HepG2 (cell line): ENCODE measurements around the gene CLDN9. TPM values are rescaled to one million over a fixed set of nuclear protein-coding genes. Genes with fewer than 3 reads are reported as not detected.

Experiments
- AKAP8 ChIP-seq: sonication (generic); formaldehyde crosslinking; IDR thresholded peaks from 2 replicates; pipeline ENCODE4 v1.5.1; 2020; ENCODE audit warnings: mild to moderate bottlenecking, missing genetic modification reagents
- DDIT3 ChIP-seq: sonication (generic); formaldehyde crosslinking; IDR thresholded peaks from 2 replicates; pipeline ENCODE4 v1.4.0; 2020; ENCODE audit warnings: mild to moderate bottlenecking, missing genetic modification reagents
- FOXJ3 ChIP-seq: sonication (generic); formaldehyde crosslinking; IDR thresholded peaks from 2 replicates; pipeline ENCODE4 v1.4.0; 2020; ENCODE audit warnings: missing genetic modification reagents, mild to moderate bottlenecking, borderline replicate concordance
- FOXK1 ChIP-seq: sonication (generic); formaldehyde crosslinking; IDR thresholded peaks from 2 replicates; pipeline ENCODE4 v1.4.0; 2020; ENCODE audit warnings: low read depth, missing genetic modification reagents, borderline replicate concordance
- HHEX ChIP-seq: IDR thresholded peaks from 2 replicates; pipeline ENCODE4 v1.6.1; 2016; ENCODE audit warnings: control low read depth
- HNRNPL ChIP-seq: fragments of 200-400 bp; formaldehyde crosslinking; IDR thresholded peaks from 2 replicates; pipeline ENCODE4 v1.6.1; 2017; ENCODE audit warnings: mild to moderate bottlenecking, low read depth, low read length
- MXD1 ChIP-seq: sonication (generic); formaldehyde crosslinking; IDR thresholded peaks from 2 replicates; pipeline ENCODE4 v1.4.0; 2020; ENCODE audit warnings: mild to moderate bottlenecking, missing genetic modification reagents
- MYNN ChIP-seq: sonication (generic); formaldehyde crosslinking; IDR thresholded peaks from 2 replicates; pipeline ENCODE4 v1.4.0; 2020; ENCODE audit warnings: mild to moderate bottlenecking, low read depth, missing genetic modification reagents
- NFAT5 ChIP-seq: sonication (generic); formaldehyde crosslinking; IDR thresholded peaks from 2 replicates; pipeline ENCODE4 v1.4.0; 2020; ENCODE audit warnings: missing genetic modification reagents
- NFIC ChIP-seq: IDR thresholded peaks from 2 replicates; pipeline ENCODE4 v1.6.1; 2012; ENCODE audit warnings: mild to moderate bottlenecking, low read length, inconsistent platforms
- PRMT3 ChIP-seq: sonication (generic); formaldehyde crosslinking; IDR thresholded peaks from 2 replicates; pipeline ENCODE4 v1.8.1; 2022; ENCODE audit warnings: low read depth, mild to moderate bottlenecking, moderate library complexity, missing genetic modification reagents, borderline replicate concordance
- RFXANK ChIP-seq: IDR thresholded peaks from 2 replicates; pipeline ENCODE4 v1.6.1; 2016
- SAFB2 ChIP-seq: sonication (generic); formaldehyde crosslinking; IDR thresholded peaks from 2 replicates; pipeline ENCODE4 v1.5.1; 2020; ENCODE audit warnings: missing genetic modification reagents, low read depth, mild to moderate bottlenecking, borderline replicate concordance
- SIN3A ChIP-seq: IDR thresholded peaks from 2 replicates; pipeline ENCODE4 v1.6.1; 2011; ENCODE audit warnings: low read depth, mild to moderate bottlenecking, control low read depth, low read length, borderline replicate concordance
- TIGD3 ChIP-seq: sonication (generic); formaldehyde crosslinking; IDR thresholded peaks from 2 replicates; pipeline ENCODE4 v1.5.1; 2020; ENCODE audit warnings: mild to moderate bottlenecking, missing genetic modification reagents, borderline replicate concordance
- TOPORS ChIP-seq: sonication (generic); formaldehyde crosslinking; IDR thresholded peaks from 2 replicates; pipeline ENCODE4 v1.8.0; 2023; ENCODE audit warnings: mild to moderate bottlenecking, missing genetic modification reagents
- ZBTB8A ChIP-seq: sonication (generic); formaldehyde crosslinking; IDR thresholded peaks from 2 replicates; pipeline ENCODE4 v1.4.0; 2020; ENCODE audit warnings: mild to moderate bottlenecking, low read depth, missing genetic modification reagents, borderline replicate concordance
- ZNF607 ChIP-seq: sonication (generic); formaldehyde crosslinking; IDR thresholded peaks from 2 replicates; pipeline ENCODE4 v1.5.1; 2020; ENCODE audit warnings: missing genetic modification reagents, mild to moderate bottlenecking, borderline replicate concordance
- ZNF770 ChIP-seq: sonication (generic); formaldehyde crosslinking; IDR thresholded peaks from 2 replicates; pipeline ENCODE4 v1.5.0; 2020; ENCODE audit warnings: mild to moderate bottlenecking, missing genetic modification reagents
- polyA plus RNA-seq, 8 experiments: library from polyadenylated mRNA; depleted of rRNA in 3 of 8; stranded (reverse) in 7 of 8; unstranded in 1 of 8; fragments of >200 nt; fragmentation: Illumina TruSeq in 4 of 8; extraction: Trizol in 4 of 8; gene quantifications; 2 replicates each; pipeline versions ENCODE4 v1.2.1 to v1.2.3, GENCODE V29; 2011 to 2016; ENCODE audit warnings: low read depth in 4 of 8, missing spikeins in 1 of 8, mixed read lengths in 1 of 8; ENCODE audit not compliant: insufficient read depth in 1 of 8
- total RNA-seq, 5 experiments: library from RNA; depleted of rRNA; stranded (reverse); fragments of >200 nt; fragmentation: Illumina TruSeq; extraction: Trizol; gene quantifications; 2 replicates each; pipeline ENCODE4 v1.2.3, GENCODE V29; 2016; ENCODE audit warnings: low read depth in 1 of 5

Gene CLDN9
- total and polyA plus RNA-seq, 2 of the 13 experiments (the other 11 are each of a cell fraction or from before 2014, with no cell fraction given), result 0.15 to 0.26 TPM

GRCh38 chr16:2980227-2981176 lies 32.2 kb upstream of the CLDN9 start, which contains the start of gene PKMYT1 (continued):
- TF ChIP-seq ZBTB8A (no peak), DDIT3 (no peak), TOPORS (peak; percentile 37; the same call in 1 of the 2 replicates), SAFB2 (CRISPR knock-in tag) (peak; percentile 33; the same call in 1 of the 2 replicates), PRMT3 (CRISPR knock-in tag) (no peak), NFIC (no peak), ZNF770 (peak; percentile 63), ZNF607 (CRISPR knock-in tag) (no peak), HHEX (CRISPR knock-in tag) (no peak), MYNN (no peak), HNRNPL (no peak), AKAP8 (no peak), NFAT5 (CRISPR knock-in tag) (no peak), SIN3A (peak; percentile 83; the same call in 1 of the 2 replicates), FOXK1 (CRISPR knock-in tag) (no peak), FOXJ3 (CRISPR knock-in tag) (no peak; the same call in 1 of the 2 replicates), TIGD3 (no peak), RFXANK (no peak), MXD1 (CRISPR knock-in tag) (peak; percentile 41)
